ENCODE data around the gene ATG5. TPM values are rescaled to one million over a fixed set of nuclear protein-coding genes. Genes with fewer than 3 reads are reported as not detected.
"Not testable (repeated sequence)": the region's sequence is repeated elsewhere in the genome, so short reads cannot be mapped to it uniquely, and the experiment has no call there.

ATG5 gene
- total RNA-seq, 1 donor from 2014 or later, result 40.8 TPM

DNA sequence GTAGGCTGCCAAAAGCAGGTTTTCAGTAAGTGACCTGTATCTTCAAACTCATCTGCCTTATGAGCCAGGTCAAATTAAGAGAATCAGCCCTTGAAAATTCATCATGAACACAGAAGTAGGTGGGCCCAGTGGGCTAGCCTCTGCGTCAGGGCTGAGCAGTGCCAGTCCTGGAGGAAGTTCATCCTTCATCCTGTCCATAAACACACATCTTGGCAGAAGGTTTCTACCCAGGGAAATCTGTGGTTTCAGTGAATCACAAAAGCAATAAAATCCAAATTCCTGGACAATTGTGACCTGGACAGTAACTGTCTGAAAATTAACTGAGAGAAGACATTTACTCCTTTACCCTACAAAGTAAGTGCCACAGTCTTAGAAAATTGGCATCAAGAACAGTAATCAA, 72.4 kb downstream of the ATG5 start:
- TF ChIP-seq CTCF (IDR thresholded peaks at IDR 0.05; ENCODE audit: unreplicated experiment), result no peak
- Mint-ChIP-seq H3K4me3 (ENCODE audit: low read depth) (no peak overlapping the region), H3K36me3 (ENCODE audit: insufficient read depth) (peaks cover 1% of the 10 kb centered on the region), H3K9me3 (ENCODE audit: low read depth) (no peaks in the 10 kb centered on the region), H3K27ac (peak overlapping the region; percentile 33), H3K27me3 (no peaks in the 10 kb centered on the region), H3K4me1 (ENCODE audit: low read depth) (peaks cover 8% of the 10 kb centered on the region)
- no peak for DNase-seq (ENCODE audit: low spot score, unreplicated experiment)

DNA sequence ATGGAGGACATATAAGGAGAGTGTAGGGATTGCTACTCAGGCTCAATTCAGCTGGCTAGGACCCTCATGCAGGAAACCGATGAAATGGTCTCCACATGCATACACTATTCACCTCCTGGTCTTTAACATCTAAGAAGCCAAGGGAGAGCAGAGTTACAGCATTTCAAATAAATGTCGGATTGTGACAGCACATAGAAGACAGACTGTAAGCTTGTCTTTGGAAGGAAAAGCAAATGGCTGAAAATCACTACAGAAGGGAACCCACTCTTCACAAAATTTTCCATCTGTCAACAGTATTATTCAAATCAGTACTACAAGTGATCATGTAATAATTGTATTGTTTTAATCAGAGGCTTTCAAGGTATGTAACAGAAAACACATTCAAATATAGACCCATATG, 72.9 kb downstream of the ATG5 start:
- DNase-seq (ENCODE audit: low spot score, unreplicated experiment), result no peak
- TF ChIP-seq CTCF (IDR thresholded peaks at IDR 0.05; ENCODE audit: unreplicated experiment), result no peak
- peaks cover 8% of the 10 kb centered on the region for H3K4me1 Mint-ChIP-seq (ENCODE audit: low read depth)
- H3K9me3 Mint-ChIP-seq (ENCODE audit: low read depth), result no peaks in the 10 kb centered on the region
- H3K4me3 Mint-ChIP-seq (ENCODE audit: low read depth), result no peak overlapping the region
- no peaks in the 10 kb centered on the region for H3K27me3 Mint-ChIP-seq
- H3K27ac Mint-ChIP-seq, result peak overlapping the region; percentile 33
- H3K36me3 Mint-ChIP-seq (ENCODE audit: insufficient read depth), result peaks cover 3% of the 10 kb centered on the region

- not testable (repeated sequence) for H3K27ac Mint-ChIP-seq; DNase-seq (ENCODE audit: low spot score, unreplicated experiment); H3K9me3 Mint-ChIP-seq (ENCODE audit: low read depth); H3K36me3 Mint-ChIP-seq (ENCODE audit: insufficient read depth); H3K4me1 Mint-ChIP-seq (ENCODE audit: low read depth); H3K27me3 Mint-ChIP-seq; H3K4me3 Mint-ChIP-seq (ENCODE audit: low read depth)
These were observed 73.9 kb downstream of the ATG5 start for GRCh38 chr6:106251531-106252255.

DNA sequence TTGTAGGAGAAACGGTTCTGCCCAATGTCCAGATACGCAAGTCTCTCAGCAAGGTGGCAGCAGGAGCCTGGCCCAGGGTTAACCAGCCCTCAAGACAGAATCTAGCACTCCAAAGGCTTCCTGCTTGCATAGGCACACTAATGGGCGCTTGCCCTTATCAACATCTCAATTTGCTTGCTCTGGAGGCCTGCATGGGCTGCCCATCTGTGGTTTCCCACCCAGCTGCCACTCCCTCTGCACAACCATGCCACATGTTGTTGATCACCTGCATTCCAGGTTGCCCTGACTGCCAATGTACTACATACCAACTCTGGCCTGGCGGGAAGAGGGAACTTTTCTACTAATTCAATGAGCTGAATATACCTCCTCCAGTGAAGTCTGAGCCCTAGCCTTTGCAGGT, 74.6 kb downstream of the ATG5 start:
- peak overlapping the region; percentile 51 for H3K27ac Mint-ChIP-seq

GRCh38 chr6:106249658-106250057, 75.9 kb downstream of the ATG5 start:
- H3K27ac Mint-ChIP-seq, result no peak overlapping the region
- TF ChIP-seq CTCF (IDR thresholded peaks at IDR 0.05; ENCODE audit: unreplicated experiment), result no peak
- no peaks in the 10 kb centered on the region for H3K9me3 Mint-ChIP-seq (ENCODE audit: low read depth)
- no peaks in the 10 kb centered on the region for H3K4me1 Mint-ChIP-seq (ENCODE audit: low read depth)
- H3K36me3 Mint-ChIP-seq (ENCODE audit: insufficient read depth), result peaks cover 4% of the 10 kb centered on the region
- DNase-seq (ENCODE audit: low spot score, unreplicated experiment), result no peak
- no peaks in the 10 kb centered on the region for H3K27me3 Mint-ChIP-seq
- no peak overlapping the region for H3K4me3 Mint-ChIP-seq (ENCODE audit: low read depth)

More for the DNA sequence above, 74.6 kb downstream of the ATG5 start:
- TF ChIP-seq CTCF (IDR thresholded peaks at IDR 0.05; ENCODE audit: unreplicated experiment), result no peak
- Mint-ChIP-seq H3K27me3 (no peaks in the 10 kb centered on the region), H3K4me3 (ENCODE audit: low read depth) (no peak overlapping the region), H3K4me1 (ENCODE audit: low read depth) (peaks cover 4% of the 10 kb centered on the region), H3K9me3 (ENCODE audit: low read depth) (no peaks in the 10 kb centered on the region), H3K36me3 (ENCODE audit: insufficient read depth) (peaks cover 4% of the 10 kb centered on the region)
- DNase-seq (ENCODE audit: low spot score, unreplicated experiment), result no peak

GRCh38 chr6:106247733-106248132, 77.8 kb downstream of the ATG5 start:
- no peaks in the 10 kb centered on the region for H3K4me1 Mint-ChIP-seq (ENCODE audit: low read depth)
- no peak for TF ChIP-seq CTCF (IDR thresholded peaks at IDR 0.05; ENCODE audit: unreplicated experiment)
- no peak for DNase-seq (ENCODE audit: low spot score, unreplicated experiment)
- H3K9me3 Mint-ChIP-seq (ENCODE audit: low read depth), result no peaks in the 10 kb centered on the region
- H3K27me3 Mint-ChIP-seq, result no peaks in the 10 kb centered on the region
- no peak overlapping the region for H3K4me3 Mint-ChIP-seq (ENCODE audit: low read depth)
- peaks cover 4% of the 10 kb centered on the region for H3K36me3 Mint-ChIP-seq (ENCODE audit: insufficient read depth)
- no peak overlapping the region for H3K27ac Mint-ChIP-seq
